Neural cell (in vitro differentiated cells): ENCODE measurements around the gene HS6ST3.

Experiments
- EP300 ChIP-seq: fragments of 450-650 bp; conservative IDR thresholded peaks from 2 replicates; pipeline ENCODE4 v1.6.1; 2014; ENCODE audit warnings: antibody characterized with exemption, mild to moderate bottlenecking, moderate library complexity; ENCODE audit not compliant: poor library complexity, severe bottlenecking
- EZH2 ChIP-seq: fragments of 200-600, 300-800 bp; shearing (Covaris generic), sonication (generic); IDR thresholded peaks from 2 replicates; pipeline ENCODE4 v1.6.1; 2014; ENCODE audit warnings: antibody characterized with exemption, low read length, borderline replicate concordance, mild to moderate bottlenecking; ENCODE audit not compliant: insufficient read depth, poor library complexity, severe bottlenecking
- MXI1 ChIP-seq: fragments of 450-650 bp; conservative IDR thresholded peaks from 2 replicates; pipeline ENCODE4 v1.6.1; 2014; ENCODE audit warnings: antibody characterized with exemption, mild to moderate bottlenecking; ENCODE audit not compliant: poor library complexity, severe bottlenecking
- POLR2AphosphoS5 ChIP-seq: IDR thresholded peaks from 2 replicates; pipeline ENCODE4 v1.6.1; 2012
- SMC3 ChIP-seq: fragments of 450-650 bp; conservative IDR thresholded peaks from 2 replicates; pipeline ENCODE4 v1.6.1; 2014; ENCODE audit warnings: antibody characterized with exemption, mild to moderate bottlenecking, moderate library complexity; ENCODE audit not compliant: poor library complexity
- TF ChIP-seq, protein P1 (sequence below): IDR thresholded peaks from 2 replicates; pipeline ENCODE4 v1.6.1; 2012; ENCODE audit warnings: borderline replicate concordance
- TF ChIP-seq, protein P2 (sequence below): fragments of 450-650 bp; IDR thresholded peaks from 2 replicates; pipeline ENCODE4 v1.5.1; 2014; ENCODE audit warnings: antibody characterized with exemption, mild to moderate bottlenecking, moderate library complexity; ENCODE audit not compliant: poor library complexity, severe bottlenecking

GRCh38 chr13:96294930-96295881, 205.3 kb downstream of the HS6ST3 start:
- TF ChIP-seq, protein P1, sequence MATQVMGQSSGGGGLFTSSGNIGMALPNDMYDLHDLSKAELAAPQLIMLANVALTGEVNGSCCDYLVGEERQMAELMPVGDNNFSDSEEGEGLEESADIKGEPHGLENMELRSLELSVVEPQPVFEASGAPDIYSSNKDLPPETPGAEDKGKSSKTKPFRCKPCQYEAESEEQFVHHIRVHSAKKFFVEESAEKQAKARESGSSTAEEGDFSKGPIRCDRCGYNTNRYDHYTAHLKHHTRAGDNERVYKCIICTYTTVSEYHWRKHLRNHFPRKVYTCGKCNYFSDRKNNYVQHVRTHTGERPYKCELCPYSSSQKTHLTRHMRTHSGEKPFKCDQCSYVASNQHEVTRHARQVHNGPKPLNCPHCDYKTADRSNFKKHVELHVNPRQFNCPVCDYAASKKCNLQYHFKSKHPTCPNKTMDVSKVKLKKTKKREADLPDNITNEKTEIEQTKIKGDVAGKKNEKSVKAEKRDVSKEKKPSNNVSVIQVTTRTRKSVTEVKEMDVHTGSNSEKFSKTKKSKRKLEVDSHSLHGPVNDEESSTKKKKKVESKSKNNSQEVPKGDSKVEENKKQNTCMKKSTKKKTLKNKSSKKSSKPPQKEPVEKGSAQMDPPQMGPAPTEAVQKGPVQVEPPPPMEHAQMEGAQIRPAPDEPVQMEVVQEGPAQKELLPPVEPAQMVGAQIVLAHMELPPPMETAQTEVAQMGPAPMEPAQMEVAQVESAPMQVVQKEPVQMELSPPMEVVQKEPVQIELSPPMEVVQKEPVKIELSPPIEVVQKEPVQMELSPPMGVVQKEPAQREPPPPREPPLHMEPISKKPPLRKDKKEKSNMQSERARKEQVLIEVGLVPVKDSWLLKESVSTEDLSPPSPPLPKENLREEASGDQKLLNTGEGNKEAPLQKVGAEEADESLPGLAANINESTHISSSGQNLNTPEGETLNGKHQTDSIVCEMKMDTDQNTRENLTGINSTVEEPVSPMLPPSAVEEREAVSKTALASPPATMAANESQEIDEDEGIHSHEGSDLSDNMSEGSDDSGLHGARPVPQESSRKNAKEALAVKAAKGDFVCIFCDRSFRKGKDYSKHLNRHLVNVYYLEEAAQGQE, result no peak
- TF ChIP-seq POLR2AphosphoS5 (no peak), EZH2 (no peak), MXI1 (no peak), SMC3 (no peak), EP300 (no peak)
- TF ChIP-seq, protein P2, sequence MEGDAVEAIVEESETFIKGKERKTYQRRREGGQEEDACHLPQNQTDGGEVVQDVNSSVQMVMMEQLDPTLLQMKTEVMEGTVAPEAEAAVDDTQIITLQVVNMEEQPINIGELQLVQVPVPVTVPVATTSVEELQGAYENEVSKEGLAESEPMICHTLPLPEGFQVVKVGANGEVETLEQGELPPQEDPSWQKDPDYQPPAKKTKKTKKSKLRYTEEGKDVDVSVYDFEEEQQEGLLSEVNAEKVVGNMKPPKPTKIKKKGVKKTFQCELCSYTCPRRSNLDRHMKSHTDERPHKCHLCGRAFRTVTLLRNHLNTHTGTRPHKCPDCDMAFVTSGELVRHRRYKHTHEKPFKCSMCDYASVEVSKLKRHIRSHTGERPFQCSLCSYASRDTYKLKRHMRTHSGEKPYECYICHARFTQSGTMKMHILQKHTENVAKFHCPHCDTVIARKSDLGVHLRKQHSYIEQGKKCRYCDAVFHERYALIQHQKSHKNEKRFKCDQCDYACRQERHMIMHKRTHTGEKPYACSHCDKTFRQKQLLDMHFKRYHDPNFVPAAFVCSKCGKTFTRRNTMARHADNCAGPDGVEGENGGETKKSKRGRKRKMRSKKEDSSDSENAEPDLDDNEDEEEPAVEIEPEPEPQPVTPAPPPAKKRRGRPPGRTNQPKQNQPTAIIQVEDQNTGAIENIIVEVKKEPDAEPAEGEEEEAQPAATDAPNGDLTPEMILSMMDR, result no peak
